ENCODE measurements around the gene KLF17.
"Not testable (repeated sequence)": the region's sequence is repeated elsewhere in the genome, so short reads cannot be mapped to it uniquely, and the experiment has no call there.

Gene KLF17

DNA sequence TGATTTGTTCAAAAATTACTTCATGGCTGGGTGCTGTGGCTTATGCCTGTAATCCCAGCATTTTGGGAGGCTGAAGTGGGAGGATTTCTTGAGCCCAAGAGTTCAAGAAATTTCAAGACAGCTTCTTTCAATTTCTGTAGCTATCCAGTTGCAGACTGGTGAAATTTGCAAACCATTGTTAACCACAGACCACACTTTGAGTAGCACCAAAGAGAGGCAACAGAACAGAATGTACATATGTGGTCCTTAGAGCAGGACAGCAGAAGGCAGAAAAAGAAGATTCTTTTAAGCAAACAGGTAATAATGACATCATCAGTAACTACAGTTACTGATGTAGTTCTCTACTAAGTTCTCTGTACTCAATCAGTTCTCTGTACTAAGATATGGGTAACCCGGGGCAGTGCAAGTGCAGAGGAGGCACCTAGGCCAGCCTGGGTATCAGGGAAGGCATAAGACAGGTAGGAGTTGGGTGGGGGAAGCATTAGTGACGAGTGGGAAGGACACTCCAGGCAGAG is 5.5 kb upstream of the KLF17 start:
- Histone ChIP-seq H3K4me2 (ENCODE audit: low read length) (no peak overlapping the region), H3K9me3 (ENCODE audit: insufficient read depth, low read depth, low read length) (no peaks in the 10 kb centered on the region), H2BK5ac (ENCODE audit: low read depth, low read length, poor library complexity) (no peak overlapping the region), H4K8ac (ENCODE audit: low read depth, low read length) (no peak overlapping the region), H4K91ac (ENCODE audit: low read depth, low read length) (no peak overlapping the region), H3K27ac (ENCODE audit: low read depth, low read length) (no peak overlapping the region), H3K23ac (ENCODE audit: low read length) (no peak overlapping the region), H2BK12ac (ENCODE audit: low read length) (no peak overlapping the region), H2AK5ac (ENCODE audit: low read length) (no peak overlapping the region), H2AFZ (ENCODE audit: insufficient read depth, low read length, poor library complexity) (no peak overlapping the region), H3K18ac (ENCODE audit: low read length) (no peak overlapping the region), H2BK120ac (ENCODE audit: insufficient read depth, low read length, poor library complexity) (no peak overlapping the region), H3K4ac (ENCODE audit: low read depth, low read length) (no peak overlapping the region), H3K4me1 (ENCODE audit: control insufficient read depth in 1 of 2, insufficient read depth in 2 of 2, low read length in 2 of 2) (peaks cover 5 to 8% of the 10 kb centered on the region in 2 experiments), H3K79me1 (ENCODE audit: low read length) (no peaks in the 10 kb centered on the region), H3K27me3 (ENCODE audit: insufficient read depth, low read length) (no peaks in the 10 kb centered on the region), H3K79me2 (ENCODE audit: control insufficient read depth, insufficient read depth, low read length, poor library complexity) (no peaks in the 10 kb centered on the region), H3K9ac (ENCODE audit: low read length) (no peak overlapping the region), H3K14ac (ENCODE audit: low read length) (no peak overlapping the region), H4K12ac (ENCODE audit: low read depth, low read length) (no peak overlapping the region), H3K36me3 (ENCODE audit: control insufficient read depth in 1 of 2, insufficient read depth in 2 of 2, low read length in 2 of 2) (no peaks in the 10 kb centered on the region), H3K4me3 (ENCODE audit: low read depth, low read length) (no peak overlapping the region)
- no peak for DNase-seq
- WGBS (ENCODE audit: extremely low coverage, insufficient coverage, insufficient read length), result no CpG with 5 or more reads among the region's 2 CpGs

DNA sequence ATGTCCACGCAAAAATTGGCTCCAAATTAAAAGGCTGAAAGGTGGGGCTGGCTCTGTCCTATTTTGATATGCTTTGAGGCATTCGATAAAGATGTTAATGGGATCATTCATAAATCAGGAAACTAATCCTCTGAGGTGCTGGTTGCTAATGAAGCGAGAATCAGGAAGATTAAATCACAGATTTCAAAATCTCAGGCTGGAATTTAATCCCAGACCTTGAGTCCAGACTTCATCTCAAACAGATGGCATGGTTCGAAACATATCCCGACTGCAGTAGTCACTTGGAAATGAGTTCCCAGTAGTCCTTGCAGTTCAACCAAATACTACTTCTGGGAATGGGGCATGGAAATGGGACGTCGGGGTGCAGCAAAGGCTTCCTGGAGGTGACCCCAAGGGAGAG is 4.5 kb upstream of the KLF17 start:
- no peak overlapping the region for H4K8ac ChIP-seq (ENCODE audit: low read depth, low read length)
- no peak overlapping the region for H2AK5ac ChIP-seq (ENCODE audit: low read length)
- H3K14ac ChIP-seq (ENCODE audit: low read length), result no peak overlapping the region
- H2BK120ac ChIP-seq (ENCODE audit: insufficient read depth, low read length, poor library complexity), result no peak overlapping the region
- no peak overlapping the region for H4K91ac ChIP-seq (ENCODE audit: low read depth, low read length)
- H3K4me2 ChIP-seq (ENCODE audit: low read length), result no peak overlapping the region
- no peak overlapping the region for H3K27ac ChIP-seq (ENCODE audit: low read depth, low read length)
- H3K9ac ChIP-seq (ENCODE audit: low read length), result no peak overlapping the region
- WGBS (ENCODE audit: extremely low coverage, insufficient coverage, insufficient read length), result no CpG with 5 or more reads among the region's 7 CpGs
- peaks cover 5 to 8% of the 10 kb centered on the region in 2 experiments for H3K4me1 ChIP-seq (ENCODE audit: control insufficient read depth in 1 of 2, insufficient read depth in 2 of 2, low read length in 2 of 2)
- no peak overlapping the region for H3K23ac ChIP-seq (ENCODE audit: low read length)
- no peaks in the 10 kb centered on the region for H3K36me3 ChIP-seq (ENCODE audit: control insufficient read depth in 1 of 2, insufficient read depth in 2 of 2, low read length in 2 of 2)
- no peaks in the 10 kb centered on the region for H3K9me3 ChIP-seq (ENCODE audit: insufficient read depth, low read depth, low read length)
- no peaks in the 10 kb centered on the region for H3K79me1 ChIP-seq (ENCODE audit: low read length)
- DNase-seq, result no peak
- H2BK5ac ChIP-seq (ENCODE audit: low read depth, low read length, poor library complexity), result no peak overlapping the region
- no peaks in the 10 kb centered on the region for H3K27me3 ChIP-seq (ENCODE audit: insufficient read depth, low read length)
- no peak overlapping the region for H3K18ac ChIP-seq (ENCODE audit: low read length)
- no peak overlapping the region for H3K4ac ChIP-seq (ENCODE audit: low read depth, low read length)
- no peak overlapping the region for H2AFZ ChIP-seq (ENCODE audit: insufficient read depth, low read length, poor library complexity)
- H4K12ac ChIP-seq (ENCODE audit: low read depth, low read length), result no peak overlapping the region
- no peak overlapping the region for H3K4me3 ChIP-seq (ENCODE audit: low read depth, low read length)
- H2BK12ac ChIP-seq (ENCODE audit: low read length), result no peak overlapping the region
- no peaks in the 10 kb centered on the region for H3K79me2 ChIP-seq (ENCODE audit: control insufficient read depth, insufficient read depth, low read length, poor library complexity)

DNA sequence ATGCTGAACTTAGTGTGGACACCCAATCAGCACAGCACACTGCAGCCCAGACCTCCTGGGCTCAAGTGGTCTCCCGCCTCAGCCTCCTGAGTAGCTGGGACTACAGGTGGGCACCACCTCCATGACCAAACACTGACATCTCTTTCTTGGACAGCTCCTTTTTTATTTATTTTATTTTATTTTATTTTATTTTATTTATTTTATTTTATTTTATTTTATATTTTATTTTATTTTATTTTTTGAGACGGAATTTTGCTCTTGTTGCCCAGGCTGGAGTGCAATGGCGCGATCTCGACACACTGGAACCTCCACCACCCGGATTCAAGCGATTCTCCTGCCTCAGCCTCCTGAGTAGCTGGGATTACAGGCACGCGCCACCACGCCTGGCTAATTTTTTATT is 1.3 kb upstream of the KLF17 start:
- not testable (repeated sequence) for H2BK5ac ChIP-seq (ENCODE audit: low read depth, low read length, poor library complexity); H2AK5ac ChIP-seq (ENCODE audit: low read length); H3K18ac ChIP-seq (ENCODE audit: low read length); H4K8ac ChIP-seq (ENCODE audit: low read depth, low read length); H3K4me2 ChIP-seq (ENCODE audit: low read length); H3K79me2 ChIP-seq (ENCODE audit: control insufficient read depth, insufficient read depth, low read length, poor library complexity); H3K4me3 ChIP-seq (ENCODE audit: low read depth, low read length); H3K14ac ChIP-seq (ENCODE audit: low read length); H3K27me3 ChIP-seq (ENCODE audit: insufficient read depth, low read length); DNase-seq; H3K4me1 ChIP-seq (ENCODE audit: control insufficient read depth in 1 of 2, insufficient read depth in 2 of 2, low read length in 2 of 2); H3K79me1 ChIP-seq (ENCODE audit: low read length); H3K36me3 ChIP-seq (ENCODE audit: control insufficient read depth in 1 of 2, insufficient read depth in 2 of 2, low read length in 2 of 2); H4K12ac ChIP-seq (ENCODE audit: low read depth, low read length); H2BK12ac ChIP-seq (ENCODE audit: low read length); H2BK120ac ChIP-seq (ENCODE audit: insufficient read depth, low read length, poor library complexity); H3K23ac ChIP-seq (ENCODE audit: low read length); H3K27ac ChIP-seq (ENCODE audit: low read depth, low read length); H3K4ac ChIP-seq (ENCODE audit: low read depth, low read length); H3K9me3 ChIP-seq (ENCODE audit: insufficient read depth, low read depth, low read length); H3K9ac ChIP-seq (ENCODE audit: low read length); H4K91ac ChIP-seq (ENCODE audit: low read depth, low read length); H2AFZ ChIP-seq (ENCODE audit: insufficient read depth, low read length, poor library complexity)
- no CpG with 5 or more reads among the region's 10 CpGs for WGBS (ENCODE audit: extremely low coverage, insufficient coverage, insufficient read length)

DNA sequence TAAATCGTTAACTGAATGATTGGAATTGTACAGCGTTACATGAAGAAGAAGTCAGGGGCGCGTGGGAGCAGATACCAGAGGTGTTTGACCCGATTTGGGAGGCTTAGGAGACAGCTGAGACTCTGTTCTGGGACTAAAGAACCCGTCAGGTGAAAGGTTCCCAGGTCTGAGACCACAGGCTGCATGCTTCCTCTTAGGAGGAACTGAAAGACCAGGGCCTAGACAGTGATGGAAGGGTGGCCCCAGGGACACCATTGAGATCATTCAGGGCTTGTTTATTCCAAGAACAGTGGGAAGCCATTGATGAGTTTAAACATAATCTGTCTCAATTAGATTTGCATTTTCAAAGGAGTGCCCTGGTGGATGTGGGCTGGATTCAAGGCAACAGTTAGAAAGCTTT is 904 bp downstream of the KLF17 start:
- Histone ChIP-seq H3K9me3 (ENCODE audit: insufficient read depth, low read depth, low read length) (no peaks in the 10 kb centered on the region), H3K27me3 (ENCODE audit: insufficient read depth, low read length) (no peaks in the 10 kb centered on the region), H4K91ac (ENCODE audit: low read depth, low read length) (no peak overlapping the region), H2BK120ac (ENCODE audit: insufficient read depth, low read length, poor library complexity) (no peak overlapping the region), H4K12ac (ENCODE audit: low read depth, low read length) (no peak overlapping the region), H3K36me3 (ENCODE audit: control insufficient read depth in 1 of 2, insufficient read depth in 2 of 2, low read length in 2 of 2) (no peaks in the 10 kb centered on the region), H3K18ac (ENCODE audit: low read length) (no peak overlapping the region), H2AFZ (ENCODE audit: insufficient read depth, low read length, poor library complexity) (no peak overlapping the region), H3K14ac (ENCODE audit: low read length) (no peak overlapping the region), H3K27ac (ENCODE audit: low read depth, low read length) (no peak overlapping the region), H3K79me1 (ENCODE audit: low read length) (no peaks in the 10 kb centered on the region), H3K4me3 (ENCODE audit: low read depth, low read length) (no peak overlapping the region), H2BK5ac (ENCODE audit: low read depth, low read length, poor library complexity) (no peak overlapping the region), H2BK12ac (ENCODE audit: low read length) (no peak overlapping the region), H3K23ac (ENCODE audit: low read length) (no peak overlapping the region), H3K4me2 (ENCODE audit: low read length) (no peak overlapping the region), H4K8ac (ENCODE audit: low read depth, low read length) (no peak overlapping the region), H3K4ac (ENCODE audit: low read depth, low read length) (no peak overlapping the region), H3K4me1 (ENCODE audit: control insufficient read depth in 1 of 2, insufficient read depth in 2 of 2, low read length in 2 of 2) (no peaks in the 10 kb centered on the region), H3K79me2 (ENCODE audit: control insufficient read depth, insufficient read depth, low read length, poor library complexity) (no peaks in the 10 kb centered on the region), H3K9ac (ENCODE audit: low read length) (no peak overlapping the region), H2AK5ac (ENCODE audit: low read length) (no peak overlapping the region)
- DNase-seq, result no peak
- WGBS (ENCODE audit: extremely low coverage, insufficient coverage, insufficient read length), result no CpG with 5 or more reads among the region's 6 CpGs

Measured in trophoblast cell (in vitro differentiated cells and primary cell).